H9 (cell line): ENCODE measurements around the gene DIRAS3. TPM values are rescaled to one million over a fixed set of nuclear protein-coding genes. Genes with fewer than 3 reads are reported as not detected.

Experiments used
- DNase-seq: peaks from one replicate; pipeline ENCODE4 v3.0.0-alpha.2; 2017
- H2AFZ ChIP-seq: one replicate; pipeline ENCODE4 v1.6.1; 2013; ENCODE audit warnings: mild to moderate bottlenecking, low read length, control low read depth, moderate library complexity
- H2AK5ac ChIP-seq: 2 replicates; pipeline ENCODE4 v1.6.1; 2013; ENCODE audit warnings: low read length, control low read depth, mixed read lengths; ENCODE audit not compliant: insufficient read length
- H2BK120ac ChIP-seq: one replicate; pipeline ENCODE4 v1.6.1; 2013; ENCODE audit warnings: low read depth, mild to moderate bottlenecking, low read length, control low read depth, inconsistent platforms; ENCODE audit not compliant: poor library complexity, severe bottlenecking
- H2BK12ac ChIP-seq: 2 replicates; pipeline ENCODE4 v1.6.1; 2013; ENCODE audit warnings: low read length, control low read depth, mixed read lengths, low read depth; ENCODE audit not compliant: insufficient read length
- H2BK15ac ChIP-seq: 2 replicates; pipeline ENCODE4 v1.6.1; 2013; ENCODE audit warnings: low read depth, low read length, control low read depth
- H2BK20ac ChIP-seq: one replicate; pipeline ENCODE4 v1.6.1; 2013; ENCODE audit warnings: low read depth, mild to moderate bottlenecking, low read length, control low read depth, inconsistent platforms; ENCODE audit not compliant: poor library complexity, severe bottlenecking
- H2BK5ac ChIP-seq: 2 replicates; pipeline ENCODE4 v1.6.1; 2013; ENCODE audit warnings: low read length, control low read depth, mixed read lengths; ENCODE audit not compliant: insufficient read length
- H3K14ac ChIP-seq: 2 replicates; pipeline ENCODE4 v1.6.1; 2013; ENCODE audit warnings: low read length, control low read depth; ENCODE audit not compliant: insufficient read depth
- H3K18ac ChIP-seq: 2 replicates; pipeline ENCODE4 v1.6.1; 2013; ENCODE audit warnings: low read depth, mild to moderate bottlenecking, mixed read lengths, low read length, control low read depth; ENCODE audit not compliant: insufficient read length
- H3K23ac ChIP-seq: 2 replicates; pipeline ENCODE4 v1.6.1; 2013; ENCODE audit warnings: low read length, control low read depth, mixed read lengths, low read depth; ENCODE audit not compliant: insufficient read length
- H3K23me2 ChIP-seq: 2 replicates; pipeline ENCODE4 v1.6.1; 2013; ENCODE audit warnings: low read depth, mild to moderate bottlenecking, mixed read lengths, low read length, control low read depth; ENCODE audit not compliant: insufficient read length, poor library complexity, severe bottlenecking
- H3K27ac ChIP-seq: 2 replicates; pipeline ENCODE4 v1.5.1; 2013; ENCODE audit warnings: low read length, control low read depth, mixed read lengths, low read depth; ENCODE audit not compliant: insufficient read length
- H3K27me3 ChIP-seq: 2 replicates; pipeline ENCODE4 v1.6.1; 2013; ENCODE audit warnings: low read length, control low read depth, inconsistent platforms; ENCODE audit not compliant: insufficient read depth
- H3K4ac ChIP-seq: 2 replicates; pipeline ENCODE4 v1.6.1; 2013; ENCODE audit warnings: low read depth, mild to moderate bottlenecking, control low read depth, inconsistent platforms, low read length, moderate library complexity
- H3K4me1 ChIP-seq: 2 replicates; pipeline ENCODE4 v1.6.1; 2013; ENCODE audit warnings: low read length, control low read depth, inconsistent platforms; ENCODE audit not compliant: insufficient read depth
- H3K4me2 ChIP-seq: 2 replicates; pipeline ENCODE4 v1.6.1; 2013; ENCODE audit warnings: low read length, control low read depth, mixed read lengths; ENCODE audit not compliant: insufficient read length, insufficient read depth
- H3K56ac ChIP-seq: 2 replicates; pipeline ENCODE4 v1.6.1; 2013; ENCODE audit warnings: low read depth, mild to moderate bottlenecking, mixed read lengths, low read length, control low read depth; ENCODE audit not compliant: insufficient read length
- H3K79me1 ChIP-seq: 2 replicates; pipeline ENCODE4 v1.6.1; 2013; ENCODE audit warnings: low read depth, mild to moderate bottlenecking, moderate library complexity, low read length, control low read depth, inconsistent platforms; ENCODE audit not compliant: insufficient read depth, poor library complexity, severe bottlenecking
- H3K79me2 ChIP-seq: 2 replicates; pipeline ENCODE4 v1.6.1; 2013; ENCODE audit warnings: low read length, control low read depth, inconsistent platforms; ENCODE audit not compliant: insufficient read depth
- H3K9ac ChIP-seq: 2 replicates; pipeline ENCODE4 v1.6.1; 2013; ENCODE audit warnings: low read length, control low read depth, mixed read lengths; ENCODE audit not compliant: insufficient read length; ENCODE audit errors: extremely low read depth
- H3K9me3 ChIP-seq: one replicate; pipeline ENCODE4 v1.6.1; 2013; ENCODE audit warnings: low read depth, low read length, inconsistent platforms; ENCODE audit not compliant: control insufficient read depth
- H3T11ph ChIP-seq: one replicate; pipeline ENCODE4 v1.6.1; 2013; ENCODE audit warnings: mild to moderate bottlenecking, low read length, control low read depth, inconsistent platforms
- H4K20me1 ChIP-seq: one replicate; pipeline ENCODE4 v1.6.1; 2013; ENCODE audit not compliant: control insufficient read depth, insufficient read length, insufficient read depth
- H4K5ac ChIP-seq: 2 replicates; pipeline ENCODE4 v1.6.1; 2013; ENCODE audit warnings: low read depth, mild to moderate bottlenecking, mixed read lengths, low read length, control low read depth; ENCODE audit not compliant: insufficient read length
- H4K8ac ChIP-seq: replicated peaks from 2 replicates; pipeline ENCODE4 v1.6.1; 2013; ENCODE audit warnings: low read length, control low read depth, mixed read lengths, low read depth; ENCODE audit not compliant: insufficient read length
- H4K91ac ChIP-seq: 2 replicates; pipeline ENCODE4 v1.6.1; 2013; ENCODE audit warnings: low read depth, mild to moderate bottlenecking, moderate library complexity, mixed read lengths, low read length, control low read depth; ENCODE audit not compliant: insufficient read length
- H3K27ac Mint-ChIP-seq, 3 experiments: 2 replicates in 2 of 3; 3 replicates in 1 of 3; pipeline ENCODE4 v1.8.0; 2020 to 2021; ENCODE audit warnings: mixed read lengths in 3 of 3, mild to moderate bottlenecking in 1 of 3, moderate library complexity in 1 of 3
- H3K27me3 Mint-ChIP-seq: 2 replicates; pipeline ENCODE4 v1.8.0; 2021; ENCODE audit warnings: low read depth, mild to moderate bottlenecking, moderate library complexity, mixed read lengths
- H3K36me3 Mint-ChIP-seq, 3 experiments: 2 replicates in 2 of 3; 3 replicates in 1 of 3; pipeline ENCODE4 v1.8.0; 2020 to 2021; ENCODE audit warnings: low read depth in 3 of 3, mixed read lengths in 3 of 3; ENCODE audit not compliant: insufficient read depth in 1 of 3
- H3K4me1 Mint-ChIP-seq, 2 experiments: 2 replicates each; pipeline ENCODE4 v1.8.0; 2020; ENCODE audit warnings: mixed read lengths in 2 of 2
- H3K4me3 Mint-ChIP-seq, 2 experiments: 2 replicates in 1 of 2; 3 replicates in 1 of 2; pipeline ENCODE4 v1.8.0; 2020 to 2021; ENCODE audit warnings: mild to moderate bottlenecking in 2 of 2, mixed read lengths in 2 of 2, moderate library complexity in 1 of 2
- H3K9me3 Mint-ChIP-seq, 2 experiments: 2 replicates in 1 of 2; 3 replicates in 1 of 2; pipeline ENCODE4 v1.8.0; 2020; ENCODE audit warnings: mild to moderate bottlenecking in 2 of 2, mixed read lengths in 2 of 2, moderate library complexity in 1 of 2
- CTCF ChIP-seq: fragments of 200-600 bp; sonication (generic); conservative IDR thresholded peaks from 3 replicates; pipeline ENCODE4 v1.8.0; 2021; ENCODE audit warnings: antibody characterized with exemption, mild to moderate bottlenecking
- WGBS: extraction: QIAGEN DNeasy Blood & Tissue Kit; methylation state at CpG from one replicate; pipeline ENCODE4 v1.1.7; 2013; ENCODE audit warnings: missing lambda C conversion rate, low lambda C conversion rate, mixed read lengths; ENCODE audit not compliant: insufficient read length; ENCODE audit errors: extremely low coverage; 5-methylcytosine and 5-hydroxymethylcytosine counted together
- total RNA-seq: library from RNA; stranded (reverse); gene quantifications from 2 replicates; pipeline ENCODE4 v1.2.1, GENCODE V29; 2021

Gene DIRAS3
- total RNA-seq, 1 experiment from 2014 or later = not detected

DNA sequence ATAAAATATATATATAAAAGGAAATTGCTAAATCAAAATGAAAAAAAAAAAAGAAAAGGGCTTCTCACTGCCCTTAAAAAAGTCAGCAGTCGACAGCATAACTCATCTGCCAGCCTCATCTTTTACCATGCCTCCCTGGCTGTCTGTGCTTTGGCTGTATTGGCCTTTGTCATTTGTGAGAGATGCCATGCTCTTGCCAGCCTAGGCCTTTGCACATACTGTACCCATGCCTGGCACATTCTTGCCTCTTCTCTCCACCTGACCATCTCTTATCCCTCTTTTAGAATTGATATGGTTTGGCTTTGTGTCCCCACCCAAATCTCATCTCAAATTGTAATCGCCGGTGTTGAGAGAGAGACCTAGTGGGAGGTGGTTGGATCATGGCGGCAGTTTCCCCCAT is 37.1 kb downstream of the DIRAS3 start:
- no peak overlapping the region for H3K56ac ChIP-seq
- WGBS = no CpG with 5 or more reads among the region's 4 CpGs

More for the DNA sequence above, 37.1 kb downstream of the DIRAS3 start:
- Histone ChIP-seq H3K79me2 (no peaks in the 10 kb centered on the region), H3K9ac (no peak overlapping the region), H4K8ac (no peak overlapping the region), H2AK5ac (no peak overlapping the region), H3K14ac (no peak overlapping the region), H3K4ac (no peak overlapping the region), H3K23me2 (no peaks in the 10 kb centered on the region), H3T11ph (no peak overlapping the region), H3K23ac (no peak overlapping the region), H3K9me3 (no peaks in the 10 kb centered on the region), H2BK20ac (no peak overlapping the region), H2BK120ac (no peak overlapping the region), H3K4me1 (no peaks in the 10 kb centered on the region), H2BK15ac (no peak overlapping the region), H2AFZ (no peak overlapping the region), H2BK12ac (no peak overlapping the region), H3K18ac (no peak overlapping the region), H3K4me2 (no peak overlapping the region), H4K20me1 (no peaks in the 10 kb centered on the region), H2BK5ac (no peak overlapping the region), H4K91ac (no peak overlapping the region), H4K5ac (no peak overlapping the region), H3K79me1 (no peaks in the 10 kb centered on the region), H3K27me3 (no peaks in the 10 kb centered on the region), H3K27ac (no peak overlapping the region)
- H3K27me3 Mint-ChIP-seq = no peaks in the 10 kb centered on the region; the same call in 1 of the 2 replicates
- no peaks in the 10 kb centered on the region for H3K36me3 Mint-ChIP-seq
- DNase-seq = no peak
- no peak for TF ChIP-seq CTCF
- no peak overlapping the region for H3K27ac Mint-ChIP-seq
- H3K9me3 Mint-ChIP-seq = no peaks in the 10 kb centered on the region
- H3K4me1 Mint-ChIP-seq = peaks cover 0 to 3% of the 10 kb centered on the region in 2 experiments; a peak in 1 of 4 replicates
- no peak overlapping the region for H3K4me3 Mint-ChIP-seq
